Mesothelial cell of epicardium (in vitro differentiated cells): ENCODE data around the gene CYP4F12. TPM values are rescaled to one million over a fixed set of nuclear protein-coding genes. Genes with fewer than 3 reads are reported as not detected.

ENCODE experiments used
- DNase-seq, 2 experiments: peaks; one replicate each; pipeline ENCODE4 v3.0.0; 2021; ENCODE audit warnings: low spot score in 2 of 2; ENCODE audit not compliant: unreplicated experiment in 2 of 2
- H3K27ac Mint-ChIP-seq: 2 replicates; pipeline ENCODE4 v1.8.0; 2021; ENCODE audit warnings: mixed read lengths
- H3K27me3 Mint-ChIP-seq: 2 replicates; pipeline ENCODE4 v1.8.0; 2021; ENCODE audit warnings: low read depth, mixed read lengths
- H3K36me3 Mint-ChIP-seq: 2 replicates; pipeline ENCODE4 v1.8.0; 2021; ENCODE audit warnings: mixed read lengths
- H3K4me1 Mint-ChIP-seq: 2 replicates; pipeline ENCODE4 v1.8.0; 2021; ENCODE audit warnings: mixed read lengths
- H3K4me3 Mint-ChIP-seq: 2 replicates; pipeline ENCODE4 v1.8.0; 2021; ENCODE audit warnings: mild to moderate bottlenecking, moderate library complexity, mixed read lengths
- H3K9me3 Mint-ChIP-seq: 2 replicates; pipeline ENCODE4 v1.8.0; 2021; ENCODE audit warnings: mixed read lengths
- total RNA-seq: library from RNA; stranded (reverse); gene quantifications from 3 replicates; pipeline ENCODE4 v1.2.1, GENCODE V29; 2021
- TF ChIP-seq, protein P1 (sequence below): fragments of 200-600 bp; sonication (generic); IDR thresholded peaks from one replicate; pipeline ENCODE4 v1.5.0; 2021; ENCODE audit warnings: antibody characterized with exemption; ENCODE audit not compliant: unreplicated experiment

CYP4F12 gene
- total RNA-seq, 1 donor from 2014 or later = not detected

DNA sequence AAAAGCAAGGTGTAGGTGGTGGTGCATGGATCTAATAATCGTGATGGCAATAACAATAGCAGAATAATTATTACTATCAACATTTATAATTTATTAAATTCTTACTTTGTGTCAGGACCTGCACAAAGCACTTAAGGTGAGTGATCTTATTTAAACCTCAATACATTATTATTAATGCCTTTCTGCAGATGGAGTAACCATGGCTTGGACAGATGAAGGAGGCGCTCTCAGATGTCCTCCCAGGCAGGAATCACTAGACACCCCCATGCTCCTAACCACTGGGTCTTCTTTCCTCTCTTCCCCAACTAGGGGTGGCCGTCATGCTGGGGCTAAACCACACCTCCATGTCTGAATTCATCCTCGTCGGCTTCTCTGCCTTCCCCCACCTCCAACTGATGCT, 54.8 kb downstream of the CYP4F12 start, which contains the start of gene OR10H2:
Gene OR10H2 (plus strand): TSS at position 301 of the 400 bp plus-strand sequence. CDS start 20 bp downstream, at position 321.
- H3K36me3 Mint-ChIP-seq = peaks cover 5% of the 10 kb centered on the region
- H3K27me3 Mint-ChIP-seq = no peaks in the 10 kb centered on the region
- DNase-seq = no peak
- peaks cover 71% of the 10 kb centered on the region for H3K9me3 Mint-ChIP-seq
- no peak within 1 kb of the TSS for H3K4me3 Mint-ChIP-seq
- no peak within 1 kb of the TSS for H3K27ac Mint-ChIP-seq
- H3K4me1 Mint-ChIP-seq = no peaks in the 10 kb centered on the region
- TF ChIP-seq, protein P1, sequence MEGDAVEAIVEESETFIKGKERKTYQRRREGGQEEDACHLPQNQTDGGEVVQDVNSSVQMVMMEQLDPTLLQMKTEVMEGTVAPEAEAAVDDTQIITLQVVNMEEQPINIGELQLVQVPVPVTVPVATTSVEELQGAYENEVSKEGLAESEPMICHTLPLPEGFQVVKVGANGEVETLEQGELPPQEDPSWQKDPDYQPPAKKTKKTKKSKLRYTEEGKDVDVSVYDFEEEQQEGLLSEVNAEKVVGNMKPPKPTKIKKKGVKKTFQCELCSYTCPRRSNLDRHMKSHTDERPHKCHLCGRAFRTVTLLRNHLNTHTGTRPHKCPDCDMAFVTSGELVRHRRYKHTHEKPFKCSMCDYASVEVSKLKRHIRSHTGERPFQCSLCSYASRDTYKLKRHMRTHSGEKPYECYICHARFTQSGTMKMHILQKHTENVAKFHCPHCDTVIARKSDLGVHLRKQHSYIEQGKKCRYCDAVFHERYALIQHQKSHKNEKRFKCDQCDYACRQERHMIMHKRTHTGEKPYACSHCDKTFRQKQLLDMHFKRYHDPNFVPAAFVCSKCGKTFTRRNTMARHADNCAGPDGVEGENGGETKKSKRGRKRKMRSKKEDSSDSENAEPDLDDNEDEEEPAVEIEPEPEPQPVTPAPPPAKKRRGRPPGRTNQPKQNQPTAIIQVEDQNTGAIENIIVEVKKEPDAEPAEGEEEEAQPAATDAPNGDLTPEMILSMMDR = no peak

DNA sequence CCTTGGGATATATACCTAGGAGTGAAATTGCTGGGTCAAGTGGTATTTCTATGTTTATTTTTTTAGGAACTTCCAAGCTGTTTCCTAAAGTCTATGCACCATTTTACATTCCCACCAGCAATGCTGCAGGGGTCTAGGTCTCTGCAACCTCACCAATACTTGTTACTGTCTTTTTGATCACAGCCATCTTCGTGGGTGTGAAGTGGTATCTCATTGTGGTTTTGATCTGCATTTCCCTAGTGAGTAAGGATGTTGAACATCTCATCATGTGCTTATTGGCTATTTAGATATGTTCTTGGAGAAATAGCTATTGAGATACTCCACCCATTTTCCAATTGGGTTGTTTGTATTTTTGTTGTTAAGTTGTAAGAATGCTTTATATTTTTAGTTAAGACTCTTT, 57.7 kb downstream of the CYP4F12 start:
- Mint-ChIP-seq H3K27me3 (no peaks in the 10 kb centered on the region), H3K4me1 (no peaks in the 10 kb centered on the region), H3K9me3 (peaks cover 82% of the 10 kb centered on the region), H3K36me3 (peaks cover 2% of the 10 kb centered on the region), H3K27ac (no peak overlapping the region), H3K4me3 (no peak overlapping the region)
- TF ChIP-seq, protein P1 = no peak
- DNase-seq = no peak

DNA sequence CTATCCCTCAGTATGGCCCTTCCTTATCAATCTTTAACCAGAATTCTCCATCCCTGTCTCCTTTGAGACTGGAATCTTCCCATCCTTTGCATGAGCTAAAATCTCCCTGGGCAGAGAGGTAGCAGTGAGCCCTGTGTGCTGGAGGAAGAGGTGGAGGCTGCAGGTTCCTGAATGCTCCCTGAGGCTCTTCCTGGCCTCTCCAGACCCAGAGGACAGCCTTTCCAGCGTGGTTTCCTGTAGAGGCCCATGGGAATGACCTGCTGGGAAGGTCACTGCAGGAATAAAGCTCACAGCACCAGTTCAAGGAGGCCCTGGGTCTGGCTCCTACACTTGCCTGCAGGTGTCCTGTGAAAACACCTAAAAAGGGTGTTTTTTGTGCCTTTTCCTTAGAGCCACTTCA, 59.5 kb downstream of the CYP4F12 start:
- Mint-ChIP-seq H3K27ac (no peak overlapping the region), H3K9me3 (peaks cover 73% of the 10 kb centered on the region), H3K36me3 (no peaks in the 10 kb centered on the region), H3K27me3 (no peaks in the 10 kb centered on the region), H3K4me1 (no peaks in the 10 kb centered on the region), H3K4me3 (no peak overlapping the region)
- TF ChIP-seq, protein P1 = no peak
- DNase-seq = no peak

DNA sequence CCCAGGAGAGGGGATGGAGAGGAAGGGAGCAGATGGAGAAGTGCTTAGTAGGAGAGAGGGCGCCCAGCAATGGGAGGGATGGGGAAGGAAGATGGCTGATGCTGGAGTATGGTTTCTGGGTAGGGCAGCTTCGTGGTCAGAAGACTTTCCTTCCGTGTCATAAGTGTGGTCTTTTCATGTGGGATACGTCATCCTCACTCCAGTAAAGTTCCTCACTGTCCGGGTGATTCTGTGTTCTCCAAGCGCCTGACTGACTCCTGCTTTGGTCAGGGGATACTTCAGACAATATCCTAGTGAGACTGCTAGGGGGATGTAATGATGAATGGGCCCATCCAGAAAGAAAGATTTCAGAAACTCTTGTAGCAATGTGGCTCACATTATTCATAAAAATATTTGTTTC, 61.0 kb downstream of the CYP4F12 start:
- TF ChIP-seq, protein P1 = no peak
- Mint-ChIP-seq H3K4me1 (no peaks in the 10 kb centered on the region), H3K9me3 (peaks cover 72% of the 10 kb centered on the region), H3K36me3 (no peaks in the 10 kb centered on the region), H3K4me3 (no peak overlapping the region), H3K27ac (no peak overlapping the region), H3K27me3 (no peaks in the 10 kb centered on the region)
- DNase-seq = no peak

DNA sequence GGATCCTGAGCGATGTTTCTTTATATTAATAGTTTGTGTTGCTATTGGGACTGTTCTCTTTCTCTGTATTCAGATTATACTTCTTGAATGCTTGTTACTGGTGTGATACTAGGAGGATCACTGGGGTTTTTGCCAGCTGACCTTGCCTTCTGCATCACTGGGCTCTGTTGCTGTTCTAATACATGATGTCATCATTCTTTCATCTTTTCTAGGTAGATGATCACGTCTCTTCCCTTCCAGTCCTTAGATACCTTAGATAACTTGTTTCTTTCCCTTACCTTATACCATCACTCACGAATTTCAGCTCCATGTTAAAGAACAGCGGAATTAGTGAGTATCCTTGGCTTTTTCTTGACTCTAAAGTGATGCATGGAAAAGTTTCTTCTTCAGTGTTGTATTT, 64.8 kb downstream of the CYP4F12 start, which contains the start of gene OR10H3:
Gene OR10H3 (plus strand): TSS at position 264 of the 400 bp plus-strand sequence. CDS start 3,408 bp downstream, outside the sequence.
- no peak for DNase-seq
- TF ChIP-seq, protein P1 = no peak
- Mint-ChIP-seq H3K9me3 (peaks cover 73% of the 10 kb centered on the region), H3K4me3 (no peak within 1 kb of the TSS), H3K36me3 (no peaks in the 10 kb centered on the region), H3K27me3 (no peaks in the 10 kb centered on the region), H3K27ac (no peak within 1 kb of the TSS), H3K4me1 (no peaks in the 10 kb centered on the region)

DNA sequence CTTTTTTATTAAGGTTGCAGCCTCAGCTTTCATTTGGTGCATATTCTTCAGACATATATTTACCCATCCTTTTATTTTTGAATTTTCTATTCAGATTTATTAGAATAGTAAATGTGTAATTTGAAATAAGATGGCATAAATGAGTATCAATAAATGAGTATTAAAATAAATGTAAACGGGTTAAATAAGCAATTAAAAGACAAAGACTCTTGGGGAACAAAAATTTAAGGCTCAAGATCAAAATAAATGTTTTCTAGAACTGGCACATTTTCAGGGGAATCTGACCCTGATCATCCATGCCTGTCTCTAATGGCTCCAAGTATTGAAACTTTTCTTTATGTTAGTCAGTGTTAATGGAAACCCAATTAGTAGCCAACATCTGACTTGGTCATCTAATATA, 67.9 kb downstream of the CYP4F12 start:
- DNase-seq = no peak
- Mint-ChIP-seq H3K27ac (no peak overlapping the region), H3K27me3 (no peaks in the 10 kb centered on the region), H3K4me3 (no peak overlapping the region), H3K36me3 (no peaks in the 10 kb centered on the region), H3K9me3 (peaks cover 63% of the 10 kb centered on the region), H3K4me1 (no peaks in the 10 kb centered on the region)
- TF ChIP-seq, protein P1 = no peak
